GM10266 (cell line): ENCODE measurements around the gene LTBP4.

Experiments used
- DNase-seq: peaks from one replicate; pipeline ENCODE4 v3.0.0; 2012; ENCODE audit errors: extremely low spot score
- TF ChIP-seq, protein P1 (sequence below): IDR thresholded peaks from 2 replicates; pipeline ENCODE4 v1.5.1; 2012; ENCODE audit warnings: mild to moderate bottlenecking, low read depth; ENCODE audit not compliant: control insufficient read depth, insufficient read depth; ENCODE audit errors: missing control alignments

The LTBP4 gene

DNA sequence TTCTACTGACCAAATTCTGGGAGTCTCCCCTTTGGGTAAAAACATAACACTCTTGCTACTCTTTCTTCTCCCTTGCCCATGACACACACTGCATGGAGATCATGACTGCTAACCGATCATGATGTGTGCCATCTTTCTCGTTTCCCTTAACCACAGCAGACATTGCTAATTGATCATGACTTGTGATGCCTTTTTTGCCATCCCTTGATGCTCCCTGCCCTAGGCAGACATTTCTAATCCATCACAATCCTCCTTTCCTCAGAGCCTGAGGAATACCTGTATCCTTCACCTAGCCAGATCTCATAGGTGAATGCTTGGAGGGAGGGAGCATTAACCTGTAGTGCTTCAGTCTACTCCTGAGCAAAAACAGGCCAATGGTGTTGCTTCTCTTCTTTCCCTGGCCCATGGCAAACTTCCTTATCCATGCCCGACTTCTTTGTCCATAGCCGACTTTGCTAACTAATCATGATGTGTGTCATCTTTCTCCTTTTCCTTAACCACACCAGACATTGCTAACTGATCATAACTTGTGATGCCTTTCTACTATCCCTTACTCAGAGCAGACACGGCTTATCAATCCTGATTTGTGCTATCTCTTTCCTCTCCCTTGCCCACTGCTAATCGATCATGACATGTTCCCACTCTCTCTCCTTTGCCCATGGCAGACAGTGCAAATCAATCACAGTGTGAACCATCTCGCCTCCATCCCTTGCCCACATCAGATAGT is 71.6 kb downstream of the LTBP4 start:
- TF ChIP-seq, protein P1, sequence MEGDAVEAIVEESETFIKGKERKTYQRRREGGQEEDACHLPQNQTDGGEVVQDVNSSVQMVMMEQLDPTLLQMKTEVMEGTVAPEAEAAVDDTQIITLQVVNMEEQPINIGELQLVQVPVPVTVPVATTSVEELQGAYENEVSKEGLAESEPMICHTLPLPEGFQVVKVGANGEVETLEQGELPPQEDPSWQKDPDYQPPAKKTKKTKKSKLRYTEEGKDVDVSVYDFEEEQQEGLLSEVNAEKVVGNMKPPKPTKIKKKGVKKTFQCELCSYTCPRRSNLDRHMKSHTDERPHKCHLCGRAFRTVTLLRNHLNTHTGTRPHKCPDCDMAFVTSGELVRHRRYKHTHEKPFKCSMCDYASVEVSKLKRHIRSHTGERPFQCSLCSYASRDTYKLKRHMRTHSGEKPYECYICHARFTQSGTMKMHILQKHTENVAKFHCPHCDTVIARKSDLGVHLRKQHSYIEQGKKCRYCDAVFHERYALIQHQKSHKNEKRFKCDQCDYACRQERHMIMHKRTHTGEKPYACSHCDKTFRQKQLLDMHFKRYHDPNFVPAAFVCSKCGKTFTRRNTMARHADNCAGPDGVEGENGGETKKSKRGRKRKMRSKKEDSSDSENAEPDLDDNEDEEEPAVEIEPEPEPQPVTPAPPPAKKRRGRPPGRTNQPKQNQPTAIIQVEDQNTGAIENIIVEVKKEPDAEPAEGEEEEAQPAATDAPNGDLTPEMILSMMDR, result no peak
- no peak for DNase-seq

DNA sequence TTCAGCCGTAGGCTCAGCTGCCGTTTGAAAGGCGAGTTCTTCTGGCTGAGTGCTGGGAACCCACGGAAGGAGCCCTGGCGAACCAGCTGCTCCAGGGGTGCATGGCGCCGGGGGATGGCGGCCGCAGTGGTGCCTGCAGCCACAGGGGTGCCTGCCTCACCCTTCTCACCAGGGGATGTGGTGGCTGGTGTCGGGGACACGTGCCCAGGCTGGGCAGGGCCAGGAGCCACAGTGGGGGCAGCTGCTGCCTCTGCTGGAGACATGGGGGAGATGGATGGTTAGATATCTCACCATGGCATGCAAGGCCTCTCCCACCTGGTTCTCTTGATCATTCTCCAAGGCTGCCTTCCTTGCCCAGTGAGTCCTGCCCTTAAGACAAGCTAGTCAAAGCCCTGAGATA is 72.2 kb downstream of the LTBP4 start:
- TF ChIP-seq, protein P1, result no peak
- no peak for DNase-seq

DNA sequence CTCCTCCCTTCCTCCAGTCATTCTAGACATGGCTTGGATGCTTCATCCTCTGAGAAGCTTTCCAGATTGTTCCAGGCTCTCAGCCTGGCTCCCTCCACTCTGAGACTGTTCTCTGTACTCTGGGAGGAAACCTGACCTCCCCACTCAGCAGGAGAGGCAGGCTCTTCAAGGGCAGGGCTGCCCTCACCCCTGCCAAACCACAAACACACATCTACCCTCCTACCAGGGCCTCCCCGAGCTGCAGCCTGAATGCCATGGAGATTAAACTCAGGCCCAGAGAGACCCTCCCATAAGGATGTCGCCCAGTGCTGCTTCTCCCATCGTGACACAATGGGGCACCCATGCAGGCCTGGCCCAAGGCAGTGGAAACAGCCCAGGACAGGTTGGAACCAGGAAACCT is 73.1 kb downstream of the LTBP4 start:
- DNase-seq, result no peak
- TF ChIP-seq, protein P1, result no peak

DNA sequence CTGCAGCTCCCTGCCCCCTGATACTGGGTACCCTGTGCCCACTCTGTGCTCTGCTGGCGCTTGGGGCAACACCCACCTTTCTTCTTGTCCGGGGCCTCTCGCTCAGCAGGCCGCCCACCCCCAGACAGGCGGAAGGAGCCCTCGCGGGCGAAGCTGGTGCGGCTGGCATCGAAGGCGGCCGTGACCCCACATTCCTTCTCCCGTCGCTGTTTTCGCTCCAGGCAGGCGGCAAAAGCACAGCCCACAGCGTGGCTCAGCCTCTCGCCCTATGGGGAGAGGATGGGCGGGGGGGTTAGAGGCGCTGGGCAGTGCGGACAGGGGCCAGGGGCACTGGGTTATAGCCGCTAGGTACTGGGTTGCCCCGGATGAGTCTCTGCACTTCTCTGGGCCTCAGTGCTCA is 76.0 kb downstream of the LTBP4 start:
- TF ChIP-seq, protein P1, result no peak
- no peak for DNase-seq
